ENCODE data around the gene NOL4L. TPM values are rescaled to one million over a fixed set of nuclear protein-coding genes. Genes with fewer than 3 reads are reported as not detected.
A peak's percentile ranks its signal among the peaks of the same experiment; 100 is the strongest.

The NOL4L gene
- total and polyA plus RNA-seq, 2 experiments from 2014 or later: 38.8 to 39.2 TPM

GRCh38 chr20:32527052-32527446, 58.1 kb downstream of the NOL4L start:
- Histone ChIP-seq H3K4me2 (no peak overlapping the region), H3K4me1 (ENCODE audit: insufficient read depth) (peaks cover 16% of the 10 kb centered on the region; the same call in 1 of the 2 replicates), H2AFZ (peak overlapping the region; percentile 89; the same call in 1 of the 2 replicates), H3K27me3 (ENCODE audit: insufficient read depth) (no peaks in the 10 kb centered on the region), H3K27ac (ENCODE audit: low read depth) (no peak overlapping the region), H3K4me3 (no peak overlapping the region), H3K9me2 (ENCODE audit: insufficient read depth) (no peaks in the 10 kb centered on the region), H3K79me2 (replicated peaks; ENCODE audit: insufficient read depth) (no peaks in the 10 kb centered on the region), H4K20me1 (replicated peaks; ENCODE audit: insufficient read depth) (no peaks in the 10 kb centered on the region; the same call in 1 of the 2 replicates), H3K36me3 (ENCODE audit: insufficient read depth) (no peaks in the 10 kb centered on the region), H3F3A (replicated peaks; ENCODE audit: low read depth) (no peaks in the 10 kb centered on the region; the same call in 1 of the 2 replicates)
- TF ChIP-seq REST (IDR thresholded peaks at IDR 0.05; ENCODE audit: unreplicated experiment) (no peak), POLR2AphosphoS5 (IDR thresholded peaks at IDR 0.05; ENCODE audit: low read depth) (no peak), ETS1 (IDR thresholded peaks at IDR 0.05) (no peak), CREB1 (CRISPR knock-in tag; IDR thresholded peaks at IDR 0.05; ENCODE audit: low read depth) (no peak), ZNF114 (CRISPR knock-in tag; IDR thresholded peaks at IDR 0.05) (no peak), ZNF462 (CRISPR knock-in tag; IDR thresholded peaks at IDR 0.05) (no peak), ZNF331 (CRISPR knock-in tag; IDR thresholded peaks at IDR 0.05; ENCODE audit: low read depth) (no peak)
- no peaks in the 10 kb centered on the region for H3K9me3 Mint-ChIP-seq
- no peak for ATAC-seq
- H3K27ac Mint-ChIP-seq: no peak overlapping the region
- H3K27me3 Mint-ChIP-seq (ENCODE audit: insufficient read depth, low read depth, poor library complexity): peaks cover 13% of the 10 kb centered on the region
- peaks cover 10% of the 10 kb centered on the region for H3K4me1 Mint-ChIP-seq
- no peak for DNase-seq (ENCODE audit: low spot score)
- no peak overlapping the region for H3K4me3 Mint-ChIP-seq
- no peaks in the 10 kb centered on the region for H3K36me3 Mint-ChIP-seq (ENCODE audit: low read depth)

All from GM23338 (cell line).